OCI-M2 (cell line): ENCODE results near the gene CDX4.
"Not testable (repeated sequence)": the region's sequence is repeated elsewhere in the genome, so short reads cannot be mapped to it uniquely, and the experiment has no call there.

ENCODE experiments used
- DNase-seq: peaks from one replicate; lab custom pipeline; 2025; ENCODE audit not compliant: unreplicated experiment; lab: John Stamatoyannopoulos, UW

CDX4 gene, protein sequence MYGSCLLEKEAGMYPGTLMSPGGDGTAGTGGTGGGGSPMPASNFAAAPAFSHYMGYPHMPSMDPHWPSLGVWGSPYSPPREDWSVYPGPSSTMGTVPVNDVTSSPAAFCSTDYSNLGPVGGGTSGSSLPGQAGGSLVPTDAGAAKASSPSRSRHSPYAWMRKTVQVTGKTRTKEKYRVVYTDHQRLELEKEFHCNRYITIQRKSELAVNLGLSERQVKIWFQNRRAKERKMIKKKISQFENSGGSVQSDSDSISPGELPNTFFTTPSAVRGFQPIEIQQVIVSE

DNA sequence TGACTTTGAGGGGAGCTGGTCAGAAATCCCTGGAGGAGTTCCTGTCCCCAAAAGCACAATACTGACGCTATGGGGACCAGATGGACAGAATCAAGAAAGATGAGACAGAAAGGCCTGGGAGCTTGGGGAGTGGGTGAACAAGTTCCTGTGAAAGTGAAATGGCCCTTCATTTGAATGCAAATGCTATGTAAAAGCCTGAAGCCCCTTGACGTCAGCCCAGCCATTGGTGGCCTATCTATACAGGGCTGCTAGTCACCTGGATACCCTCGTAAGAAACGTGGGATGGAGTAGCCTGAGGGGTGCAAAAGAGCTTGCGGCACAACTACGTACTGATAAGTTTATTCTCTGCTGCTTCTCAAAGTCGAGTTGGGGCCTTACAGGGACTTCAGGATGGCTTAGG lies at the start of gene CDX4:
Gene CDX4, plus strand, starts transcription at position 223 of the 400 bp plus-strand sequence. CDS start 201 bp downstream, outside the sequence.
- DNase-seq: no peak

DNA sequence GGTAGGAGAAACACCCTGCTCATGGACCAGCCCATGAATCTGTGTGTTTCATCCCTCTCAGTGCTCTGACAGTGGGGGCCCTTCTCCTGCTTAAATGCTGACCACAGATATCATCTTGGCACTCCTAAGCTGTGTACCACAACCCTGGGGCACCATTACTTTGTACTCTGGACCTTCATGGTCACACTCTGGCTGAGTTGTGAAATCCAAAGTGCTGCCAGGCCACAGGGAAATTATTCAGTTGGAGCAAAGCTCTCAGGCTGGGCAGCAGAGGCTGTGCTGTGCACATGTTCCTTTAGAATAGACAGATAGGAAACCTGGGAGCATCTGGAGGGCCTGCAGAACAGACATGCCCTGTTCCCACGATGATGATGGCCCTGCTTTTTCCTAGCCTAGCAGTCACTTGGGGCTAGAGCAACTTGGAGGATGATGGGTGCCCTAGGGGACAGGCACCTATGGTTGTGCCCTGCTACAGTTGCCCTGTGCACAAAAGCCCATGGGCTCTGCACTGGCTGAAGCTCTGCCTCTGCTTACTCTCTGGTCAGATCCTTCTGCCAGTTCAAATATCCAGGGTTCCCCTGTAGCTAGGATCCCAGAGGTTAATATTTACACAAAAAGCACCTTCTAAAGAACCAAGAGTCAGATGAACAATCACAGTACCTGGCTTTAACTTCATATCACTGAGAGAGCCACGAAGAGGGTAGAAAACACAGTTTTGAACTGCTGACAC lies 48.5 kb upstream of the CDX4 start:
- no peak for DNase-seq

DNA sequence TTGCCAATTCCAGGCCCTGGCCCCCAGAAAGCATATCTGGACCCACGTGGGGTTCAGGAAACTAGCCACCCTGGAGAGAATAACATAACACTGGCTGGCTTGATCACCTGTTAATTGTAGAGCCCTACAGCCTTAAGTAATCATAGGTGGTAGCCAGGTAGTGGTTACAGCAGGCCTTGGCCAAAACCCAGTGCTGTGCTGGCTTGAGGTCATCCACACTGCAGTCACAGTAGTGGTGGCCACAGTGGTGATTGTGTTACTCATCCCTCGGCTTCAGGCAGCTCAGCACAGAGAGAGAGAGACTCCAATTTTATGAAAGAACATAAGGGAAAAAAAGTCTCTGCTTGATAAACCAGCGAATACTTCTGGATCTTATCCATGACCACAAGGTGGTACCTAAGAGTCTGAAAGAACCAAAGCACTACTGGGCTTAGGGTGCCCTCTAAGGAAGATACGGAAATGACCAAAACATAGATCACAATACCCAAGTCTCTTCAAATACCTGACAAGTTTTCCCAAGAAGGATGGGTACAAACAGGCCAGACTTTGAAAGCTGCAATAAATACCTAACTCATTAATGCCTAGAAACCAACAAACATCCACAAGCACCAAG lies 46.6 kb upstream of the CDX4 start:
- no peak for DNase-seq

DNA sequence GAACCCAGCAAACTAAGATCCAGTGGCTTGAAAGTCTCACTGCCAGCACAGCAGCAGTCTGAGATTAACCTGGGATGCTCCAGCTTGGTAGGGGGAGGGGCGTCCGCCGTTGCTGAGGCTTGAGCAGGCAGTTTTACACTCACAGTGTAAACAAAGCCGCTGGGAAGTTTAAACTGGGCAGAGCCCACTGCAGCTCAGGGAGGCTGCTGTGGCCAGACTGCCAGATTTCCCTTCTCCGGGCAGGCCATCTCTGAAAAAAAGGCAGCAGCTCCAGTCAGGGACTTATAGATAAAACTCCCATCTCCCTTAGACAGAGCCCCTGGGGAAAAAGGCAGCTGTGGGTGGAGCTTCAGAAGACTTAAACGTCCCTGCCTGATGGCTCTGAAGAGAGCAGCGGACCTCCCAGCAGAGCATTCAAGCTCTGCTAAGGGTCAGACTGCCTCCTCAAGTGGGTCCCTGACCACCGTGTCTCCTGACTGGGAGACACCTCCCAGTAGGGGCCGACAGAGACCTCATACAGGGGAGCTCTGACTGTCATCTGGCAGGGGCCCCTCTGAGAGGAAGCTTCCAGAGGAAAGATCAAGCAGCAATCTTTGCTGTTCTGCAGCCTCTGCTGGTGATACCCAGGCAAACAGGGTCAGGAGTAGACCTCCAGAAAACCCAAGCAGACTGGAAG lies 45.1 kb upstream of the CDX4 start:
- no peak for DNase-seq

DNA sequence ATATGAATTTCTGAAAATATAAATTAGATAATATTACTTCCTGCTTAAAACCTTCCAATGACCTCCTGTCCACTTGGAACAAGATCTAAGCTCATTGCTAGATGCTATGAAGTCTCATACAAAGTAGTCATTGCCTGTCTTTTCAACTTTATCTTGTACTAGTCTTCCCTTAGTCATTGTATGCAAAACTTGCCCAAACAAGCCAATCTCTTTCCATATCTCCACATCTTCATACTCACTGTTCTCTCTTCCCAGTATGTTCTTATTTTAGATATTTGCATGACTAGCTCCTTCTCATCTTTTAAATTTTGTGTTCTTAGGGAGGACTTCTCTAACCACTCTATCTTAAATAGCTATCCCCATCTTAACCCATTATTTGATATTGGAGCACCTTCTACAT lies 33.9 kb upstream of the CDX4 start:
- no peak for DNase-seq

DNA sequence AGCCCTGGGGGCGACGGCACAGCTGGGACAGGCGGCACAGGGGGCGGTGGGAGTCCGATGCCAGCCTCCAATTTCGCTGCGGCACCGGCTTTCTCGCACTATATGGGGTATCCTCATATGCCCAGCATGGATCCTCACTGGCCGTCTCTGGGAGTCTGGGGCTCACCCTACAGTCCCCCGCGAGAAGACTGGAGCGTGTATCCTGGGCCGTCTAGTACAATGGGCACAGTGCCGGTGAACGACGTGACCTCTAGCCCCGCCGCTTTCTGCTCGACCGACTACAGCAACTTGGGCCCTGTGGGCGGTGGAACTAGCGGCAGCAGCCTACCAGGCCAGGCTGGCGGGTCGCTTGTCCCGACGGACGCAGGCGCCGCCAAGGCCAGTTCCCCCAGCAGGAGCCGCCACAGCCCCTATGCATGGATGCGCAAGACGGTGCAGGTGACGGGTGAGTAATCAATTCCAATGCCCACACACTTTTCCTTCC lies 500 bp downstream of the CDX4 start:
- no peak for DNase-seq

DNA sequence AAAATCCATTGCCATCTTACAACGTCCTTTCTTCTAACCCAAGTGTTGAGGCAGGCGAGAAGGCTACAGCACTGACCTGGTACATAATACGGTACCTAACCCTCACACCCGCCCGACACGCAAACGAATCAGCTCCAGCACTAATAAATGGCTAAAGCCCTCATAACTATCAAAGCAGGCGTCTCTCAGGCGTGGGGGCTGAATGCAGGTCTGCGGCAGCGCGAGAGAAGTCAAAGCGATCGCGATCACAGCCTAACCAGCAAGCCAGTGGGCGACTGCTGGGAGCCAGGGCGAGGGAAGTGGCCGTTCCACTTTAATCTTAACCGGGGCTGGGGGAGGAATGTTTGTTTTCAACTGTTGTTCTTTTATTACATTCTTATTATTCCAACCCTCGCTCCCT lies 1.5 kb downstream of the CDX4 start:
- DNase-seq: no peak

DNA sequence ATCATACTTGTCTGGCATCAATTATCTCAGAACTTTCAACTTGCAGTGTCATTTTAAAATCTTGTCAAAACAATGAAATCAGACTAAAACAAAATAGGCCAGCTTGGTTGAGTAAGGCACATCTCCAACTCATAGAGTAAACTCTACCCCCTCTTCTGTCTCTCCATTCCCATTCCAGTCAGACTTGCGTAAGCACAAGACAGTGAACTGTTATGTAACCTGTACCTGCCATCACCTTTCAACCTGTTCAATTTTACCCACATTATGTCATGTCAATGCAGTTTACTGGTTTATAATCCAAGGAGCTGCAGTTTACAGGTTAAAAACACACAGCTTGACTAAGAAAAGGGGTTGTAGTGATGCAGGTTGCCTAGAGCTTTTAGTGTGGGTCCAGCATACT lies 8.3 kb downstream of the CDX4 start:
- DNase-seq: no peak

DNA sequence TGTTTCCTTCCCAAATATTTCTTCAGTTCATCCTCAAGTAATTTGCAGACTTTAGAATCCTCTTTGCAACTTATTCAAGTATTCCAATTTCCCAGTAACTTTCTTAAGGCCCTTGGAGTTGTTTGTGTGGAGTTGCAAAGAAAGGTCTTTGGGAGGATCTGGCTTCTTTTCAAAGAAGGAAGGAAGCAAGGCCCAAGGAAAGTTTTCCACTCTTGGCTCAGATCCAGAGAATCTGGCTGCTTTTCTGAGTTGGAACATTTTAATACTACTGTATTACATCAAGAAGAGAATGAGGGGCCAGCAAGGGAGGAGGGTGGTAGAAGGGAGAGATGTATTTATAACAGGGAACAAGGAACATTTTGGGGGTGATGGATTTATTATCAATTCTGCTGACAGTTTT lies 10.5 kb downstream of the CDX4 start:
- no peak for DNase-seq

DNA sequence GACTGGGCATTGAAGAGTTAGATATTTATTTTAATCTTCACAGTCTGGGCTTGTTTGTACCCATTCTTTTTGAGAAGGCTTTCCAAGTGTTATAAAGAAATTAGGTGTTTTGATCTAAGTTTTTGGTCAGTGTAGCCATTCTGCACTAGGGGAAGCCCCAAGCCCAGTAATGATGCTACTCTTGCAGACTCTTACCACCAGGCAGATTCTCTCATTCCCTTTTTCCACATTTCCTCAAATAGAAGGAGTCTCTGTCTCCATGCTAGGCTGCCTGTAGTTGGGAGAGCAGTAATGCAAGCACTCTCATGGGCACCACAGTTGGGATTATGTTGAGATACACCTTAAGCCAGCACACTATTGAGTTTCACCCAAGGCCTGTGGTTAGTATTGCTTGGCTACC lies 21.5 kb downstream of the CDX4 start:
- DNase-seq: no peak

DNA sequence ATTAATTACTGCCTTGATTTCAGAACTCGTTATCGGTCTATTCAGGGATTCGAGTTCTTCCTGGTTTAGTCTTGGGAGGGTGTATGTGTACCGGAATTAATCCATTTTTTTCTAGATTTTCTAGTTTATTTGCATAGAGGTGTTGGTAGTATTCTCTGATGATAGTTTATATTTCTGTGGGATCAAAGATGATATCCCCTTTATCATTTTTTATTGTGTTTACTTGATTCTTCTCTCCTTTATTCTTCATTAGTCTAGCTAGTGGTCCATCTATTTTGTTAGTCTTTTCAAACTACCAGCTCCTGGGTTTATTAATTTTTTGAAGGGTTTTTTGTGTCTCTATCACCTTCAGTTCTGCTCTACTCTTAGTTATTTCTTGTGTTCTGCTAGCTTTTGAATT lies 32.1 kb downstream of the CDX4 start:
- DNase-seq: no peak

DNA sequence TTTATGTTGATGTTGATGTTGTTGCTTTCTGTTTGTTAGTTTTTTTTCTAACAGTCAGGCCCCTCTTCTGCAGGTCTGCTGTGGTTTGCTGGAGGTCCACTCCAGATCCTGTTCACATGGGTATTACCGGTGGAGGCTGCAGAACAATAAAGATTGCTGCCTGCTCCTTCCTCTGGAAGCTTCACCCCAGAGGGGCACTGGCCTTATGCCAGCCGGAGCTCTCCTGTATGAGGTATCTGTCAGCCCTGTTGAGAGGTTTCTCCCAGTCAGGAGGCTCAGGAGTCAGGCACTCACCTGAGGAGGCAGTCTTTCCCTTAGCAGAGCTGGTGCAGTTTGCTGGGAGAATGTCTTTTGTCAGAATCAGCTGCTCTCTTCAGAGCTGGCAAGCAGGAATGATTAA lies 34.7 kb downstream of the CDX4 start:
- no peak for DNase-seq

DNA sequence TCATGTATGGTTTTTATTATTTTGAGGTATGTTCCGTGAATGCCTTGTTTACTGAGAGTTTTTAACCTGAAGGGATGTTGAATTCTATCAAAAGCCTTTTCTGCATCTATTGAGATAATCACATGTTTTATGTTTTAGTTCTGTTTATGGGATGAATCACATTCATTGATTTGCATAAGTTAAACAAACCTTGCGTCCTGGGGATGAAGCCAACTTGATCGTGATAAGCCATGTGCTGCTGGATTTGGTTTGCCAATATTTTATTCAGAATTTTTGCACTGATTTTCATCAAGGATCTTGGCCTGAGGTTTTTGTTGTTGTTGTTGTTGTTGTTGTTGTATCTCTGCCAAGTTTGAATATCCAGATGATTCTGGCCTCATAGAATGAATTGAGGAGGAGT lies 43.8 kb downstream of the CDX4 start:
- no peak for DNase-seq

DNA sequence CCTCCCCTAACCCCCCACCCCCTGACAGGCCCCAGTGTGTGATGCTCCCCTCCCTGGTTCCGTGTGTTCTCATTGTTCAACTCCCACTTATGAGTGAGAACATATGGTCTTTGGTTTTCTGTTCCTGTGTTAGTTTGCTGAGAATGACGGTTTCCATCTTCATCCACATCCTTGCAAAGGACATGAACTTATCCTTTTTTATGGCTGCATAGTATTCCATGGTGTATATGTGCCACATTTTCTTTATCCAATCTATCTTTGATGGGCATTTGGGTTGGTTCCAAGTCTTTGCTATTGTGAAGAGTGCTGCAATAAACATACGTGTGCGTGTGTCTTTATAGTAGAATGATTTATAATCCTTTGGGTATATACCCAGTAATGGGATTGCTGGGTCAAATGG lies 45.3 kb downstream of the CDX4 start:
- DNase-seq: not testable (repeated sequence)
